OCI-LY1 (cell line): Measurements from ENCODE around the gene EPHA1.

Source experiments
- H2AFZ ChIP-seq: fragments of 200-600 bp; sonication (generic), shearing (Covaris generic); 2 replicates; pipeline ENCODE4 v1.6.0; 2014; ENCODE audit warnings: antibody characterized with exemption, mild to moderate bottlenecking, low read length
- H3F3A ChIP-seq: fragments of 200-600 bp; sonication (generic), shearing (Covaris generic); 2 replicates; pipeline ENCODE4 v1.6.0; 2014; ENCODE audit warnings: mild to moderate bottlenecking, antibody characterized with exemption, low read length, moderate library complexity; ENCODE audit not compliant: insufficient read depth
- H3K27ac ChIP-seq: fragments of 200-600 bp; sonication (generic); 2 replicates; pipeline ENCODE4 v1.5.1; 2014; ENCODE audit warnings: low read length, mixed run types, mild to moderate bottlenecking, low read depth; ENCODE audit not compliant: poor library complexity, severe bottlenecking
- H3K27me3 ChIP-seq: fragments of 200-600 bp; sonication (generic); 2 replicates; pipeline ENCODE4 v1.6.0; 2014; ENCODE audit warnings: antibody characterized with exemption, mild to moderate bottlenecking, low read length, moderate library complexity; ENCODE audit not compliant: insufficient read depth
- H3K36me3 ChIP-seq: fragments of 200-600 bp; sonication (generic); 2 replicates; pipeline ENCODE4 v1.6.1; 2014; ENCODE audit warnings: mild to moderate bottlenecking, antibody characterized with exemption, low read length, moderate library complexity, mixed read lengths; ENCODE audit not compliant: insufficient read depth
- H3K4me1 ChIP-seq: fragments of 200-600 bp; sonication (generic); 2 replicates; pipeline ENCODE4 v1.5.1; 2014; ENCODE audit warnings: mild to moderate bottlenecking, low read length, moderate library complexity; ENCODE audit not compliant: insufficient read depth, severe bottlenecking
- H3K4me2 ChIP-seq: fragments of 200-600 bp; sonication (generic), shearing (Covaris generic); 2 replicates; pipeline ENCODE4 v1.6.1; 2014; ENCODE audit warnings: low read length
- H3K4me3 ChIP-seq: fragments of 200-600 bp; sonication (generic); 2 replicates; pipeline ENCODE4 v1.5.1; 2014; ENCODE audit warnings: low read length, low read depth, mild to moderate bottlenecking, mixed read lengths; ENCODE audit not compliant: poor library complexity, severe bottlenecking
- H3K79me2 ChIP-seq: fragments of 200-600 bp; shearing (Covaris generic); 2 replicates; pipeline ENCODE4 v1.6.1; 2016; ENCODE audit warnings: mixed run types, low read length, mixed read lengths; ENCODE audit not compliant: insufficient read depth
- H3K9ac ChIP-seq: fragments of 200-600 bp; sonication (generic), shearing (Covaris generic); 2 replicates; pipeline ENCODE4 v1.6.1; 2014; ENCODE audit warnings: mild to moderate bottlenecking, low read length, mixed read lengths
- H3K9me2 ChIP-seq: fragments of 200-600 bp; sonication (generic), shearing (Covaris generic); 2 replicates; pipeline ENCODE4 v1.6.1; 2014; ENCODE audit warnings: low read depth, mild to moderate bottlenecking, low read length, mixed read lengths
- H3K9me3 ChIP-seq: fragments of 200-600 bp; shearing (Covaris generic); 2 replicates; pipeline ENCODE4 v1.6.1; 2014; ENCODE audit warnings: low read length, mixed read lengths
- H4K20me1 ChIP-seq: fragments of 200-600 bp; sonication (generic), shearing (Covaris generic); 2 replicates; pipeline ENCODE4 v1.6.0; 2016; ENCODE audit warnings: mild to moderate bottlenecking, low read length; ENCODE audit not compliant: insufficient read depth
- EZH2 ChIP-seq: fragments of 200-600 bp; sonication (generic), shearing (Covaris generic); IDR thresholded peaks from 2 replicates; pipeline ENCODE4 v1.8.0; 2017; ENCODE audit warnings: borderline replicate concordance, mixed run types, mild to moderate bottlenecking, antibody characterized with exemption, low read length, moderate library complexity, mixed read lengths
- TF ChIP-seq, protein P1 (sequence below): fragments of 200-600 bp; sonication (generic), shearing (Covaris generic); IDR thresholded peaks from 2 replicates; pipeline ENCODE4 v1.5.1; 2017; ENCODE audit warnings: mild to moderate bottlenecking, antibody characterized with exemption, low read length, moderate library complexity, mixed read lengths

Gene EPHA1

DNA sequence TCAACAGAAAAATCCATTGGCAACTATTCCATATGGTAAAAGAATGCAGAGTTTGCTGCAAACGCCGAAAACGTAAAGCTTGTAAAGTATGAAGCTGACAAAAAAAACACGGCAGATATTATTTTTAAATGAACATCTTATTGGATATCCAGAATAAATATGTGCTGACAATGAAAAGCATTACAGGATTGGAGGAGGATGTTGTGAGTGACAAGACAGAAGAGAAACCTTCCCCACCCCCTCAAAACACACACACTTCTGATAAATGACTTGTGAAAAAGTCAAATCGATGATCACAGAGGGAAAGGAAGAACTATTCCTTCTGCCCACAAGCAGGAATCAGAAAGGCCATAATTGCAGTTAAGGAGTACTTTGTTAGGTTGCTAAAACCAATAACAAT is 60.7 kb downstream of the EPHA1 start:
- H3K9me2 ChIP-seq = no peaks in the 10 kb centered on the region
- H3K4me1 ChIP-seq = no peaks in the 10 kb centered on the region
- H3F3A ChIP-seq = no peaks in the 10 kb centered on the region
- no peaks in the 10 kb centered on the region for H3K79me2 ChIP-seq
- 0 out of 2 replicates have a peak, but pooled peaks cover 9% of the 10 kb centered on the region for H3K27me3 ChIP-seq
- no peak overlapping the region for H3K4me3 ChIP-seq
- no peak overlapping the region for H3K9ac ChIP-seq
- TF ChIP-seq, protein P1, sequence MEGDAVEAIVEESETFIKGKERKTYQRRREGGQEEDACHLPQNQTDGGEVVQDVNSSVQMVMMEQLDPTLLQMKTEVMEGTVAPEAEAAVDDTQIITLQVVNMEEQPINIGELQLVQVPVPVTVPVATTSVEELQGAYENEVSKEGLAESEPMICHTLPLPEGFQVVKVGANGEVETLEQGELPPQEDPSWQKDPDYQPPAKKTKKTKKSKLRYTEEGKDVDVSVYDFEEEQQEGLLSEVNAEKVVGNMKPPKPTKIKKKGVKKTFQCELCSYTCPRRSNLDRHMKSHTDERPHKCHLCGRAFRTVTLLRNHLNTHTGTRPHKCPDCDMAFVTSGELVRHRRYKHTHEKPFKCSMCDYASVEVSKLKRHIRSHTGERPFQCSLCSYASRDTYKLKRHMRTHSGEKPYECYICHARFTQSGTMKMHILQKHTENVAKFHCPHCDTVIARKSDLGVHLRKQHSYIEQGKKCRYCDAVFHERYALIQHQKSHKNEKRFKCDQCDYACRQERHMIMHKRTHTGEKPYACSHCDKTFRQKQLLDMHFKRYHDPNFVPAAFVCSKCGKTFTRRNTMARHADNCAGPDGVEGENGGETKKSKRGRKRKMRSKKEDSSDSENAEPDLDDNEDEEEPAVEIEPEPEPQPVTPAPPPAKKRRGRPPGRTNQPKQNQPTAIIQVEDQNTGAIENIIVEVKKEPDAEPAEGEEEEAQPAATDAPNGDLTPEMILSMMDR = no peak
- no peak for TF ChIP-seq EZH2
- H3K9me3 ChIP-seq = no peaks in the 10 kb centered on the region
- H4K20me1 ChIP-seq = no peaks in the 10 kb centered on the region
- H3K36me3 ChIP-seq = no peaks in the 10 kb centered on the region
- no peak overlapping the region for H3K27ac ChIP-seq
- H3K4me2 ChIP-seq = no peak overlapping the region
- no peak overlapping the region for H2AFZ ChIP-seq

DNA sequence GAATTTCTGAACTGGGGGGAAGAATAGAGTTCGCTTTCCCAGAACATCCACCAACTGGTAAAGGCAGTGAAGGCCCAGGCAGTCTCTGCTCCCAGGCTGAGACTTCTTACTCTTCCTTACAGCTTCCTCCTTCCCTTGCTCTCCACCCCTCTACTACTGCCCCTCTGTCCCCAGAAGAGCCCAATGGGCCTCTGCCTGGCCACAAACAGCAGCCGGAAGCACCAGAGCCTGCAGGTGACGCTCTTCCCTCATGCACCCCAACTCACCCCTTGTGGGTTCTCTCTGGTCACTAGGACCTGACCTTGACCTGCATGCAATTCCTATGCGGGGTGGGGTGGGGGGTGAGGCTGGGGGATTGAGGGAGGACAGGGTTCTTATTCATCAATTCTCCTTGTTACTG is 62.6 kb downstream of the EPHA1 start:
- H3K27ac ChIP-seq = no peak overlapping the region
- TF ChIP-seq EZH2 = no peak
- TF ChIP-seq, protein P1 = no peak
- no peaks in the 10 kb centered on the region for H3K9me3 ChIP-seq
- H3F3A ChIP-seq = no peaks in the 10 kb centered on the region
- H3K36me3 ChIP-seq = no peaks in the 10 kb centered on the region
- H3K79me2 ChIP-seq = no peaks in the 10 kb centered on the region
- H3K4me2 ChIP-seq = no peak overlapping the region
- H3K4me3 ChIP-seq = no peak overlapping the region
- H2AFZ ChIP-seq = no peak overlapping the region
- no peaks in the 10 kb centered on the region for H4K20me1 ChIP-seq
- H3K9ac ChIP-seq = no peak overlapping the region
- H3K9me2 ChIP-seq = no peaks in the 10 kb centered on the region
- H3K27me3 ChIP-seq = 0 out of 2 replicates have a peak, but pooled peaks cover 9% of the 10 kb centered on the region
- no peaks in the 10 kb centered on the region for H3K4me1 ChIP-seq

DNA sequence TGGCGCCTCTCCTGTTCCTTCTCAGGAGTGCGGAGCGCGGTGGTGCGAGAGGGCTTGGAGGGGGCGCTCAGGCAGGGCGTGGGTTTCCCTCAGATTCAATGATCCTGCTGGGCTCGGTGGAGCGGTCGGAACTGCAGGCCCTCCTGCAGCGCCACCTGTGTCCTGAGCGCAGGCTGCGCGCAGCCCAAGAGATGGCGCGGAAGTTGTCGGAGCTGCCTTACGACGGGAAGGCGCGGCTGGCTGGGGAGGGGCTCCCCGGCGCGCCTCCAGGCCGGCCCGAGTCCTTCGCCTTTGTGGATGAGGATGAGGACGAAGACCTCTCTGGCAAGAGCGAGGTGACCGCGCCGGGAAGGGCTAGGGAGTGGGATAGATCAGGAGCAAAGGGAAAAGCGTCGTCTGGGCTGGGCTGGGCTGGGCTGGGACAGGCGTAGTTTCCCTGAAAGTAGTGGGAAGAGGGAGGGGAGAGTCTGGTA is 63.2 kb downstream of the EPHA1 start:
- H3K4me2 ChIP-seq = no peak overlapping the region
- H3K36me3 ChIP-seq = no peaks in the 10 kb centered on the region
- no peak overlapping the region for H3K27ac ChIP-seq
- H3K27me3 ChIP-seq = 0 out of 2 replicates have a peak, but pooled peaks cover 9% of the 10 kb centered on the region
- no peaks in the 10 kb centered on the region for H4K20me1 ChIP-seq
- H3K9ac ChIP-seq = no peak overlapping the region
- no peak overlapping the region for H3K4me3 ChIP-seq
- H3K9me2 ChIP-seq = no peaks in the 10 kb centered on the region
- H3F3A ChIP-seq = no peaks in the 10 kb centered on the region
- no peaks in the 10 kb centered on the region for H3K9me3 ChIP-seq
- H2AFZ ChIP-seq = no peak overlapping the region
- H3K4me1 ChIP-seq = no peaks in the 10 kb centered on the region
- TF ChIP-seq EZH2 = no peak
- TF ChIP-seq, protein P1 = no peak
- H3K79me2 ChIP-seq = no peaks in the 10 kb centered on the region
